Calu3 (cell line): ENCODE measurements around the gene CSMD2. TPM values are rescaled to one million over a fixed set of nuclear protein-coding genes. Genes with fewer than 3 reads are reported as not detected.

Source experiments
- BruUV-seq: library from RNA; stranded (reverse); fragments of 400-500 nt; replicated peaks from 2 replicates; lab custom pipeline; 2021; lab: Mats Ljungman, UMichigan
- CTCF ChIA-PET: fragments of 300-600 bp; sonication (Branson Sonifier 250); formaldehyde crosslinking; loops from one replicate; lab custom pipeline; 2022; ENCODE audit warnings: antibody characterized with exemption; lab: Charles Lee
- DNase-seq: peaks from one replicate; pipeline ENCODE4 v3.0.0; 2022
- H3K27ac Mint-ChIP-seq: one replicate; pipeline ENCODE4 v1.8.0; 2022; ENCODE audit warnings: mixed read lengths; ENCODE audit not compliant: unreplicated experiment
- H3K27me3 Mint-ChIP-seq: one replicate; pipeline ENCODE4 v1.8.0; 2022; ENCODE audit warnings: mixed read lengths; ENCODE audit not compliant: unreplicated experiment
- H3K36me3 Mint-ChIP-seq: one replicate; pipeline ENCODE4 v1.8.0; 2022; ENCODE audit warnings: mild to moderate bottlenecking, moderate library complexity, mixed read lengths; ENCODE audit not compliant: insufficient read depth, unreplicated experiment
- H3K4me1 Mint-ChIP-seq: one replicate; pipeline ENCODE4 v1.8.0; 2022; ENCODE audit warnings: mild to moderate bottlenecking, low read depth, mixed read lengths; ENCODE audit not compliant: unreplicated experiment
- H3K4me3 Mint-ChIP-seq: one replicate; pipeline ENCODE4 v1.8.0; 2022; ENCODE audit warnings: mild to moderate bottlenecking, low read depth, moderate library complexity, mixed read lengths; ENCODE audit not compliant: unreplicated experiment
- H3K9me3 Mint-ChIP-seq: one replicate; pipeline ENCODE4 v1.8.0; 2022; ENCODE audit warnings: low read depth, mixed read lengths; ENCODE audit not compliant: unreplicated experiment
- intact Hi-C: fragments of 100-400 bp; cut with micrococcal nuclease; formaldehyde crosslinking; loops from one replicate; pipeline ENCODE4 v1.10.0; 2022; ENCODE audit not compliant: unreplicated experiment
- total RNA-seq: library from RNA; stranded (reverse); gene quantifications from 2 replicates; pipeline ENCODE4 v1.2.3, GENCODE V29; 2022
- TF ChIP-seq, protein P1 (sequence below): fragments of 200-600 bp; IDR thresholded peaks from one replicate; pipeline ENCODE4 v1.8.0; 2022; ENCODE audit warnings: antibody characterized with exemption; ENCODE audit not compliant: unreplicated experiment

Gene CSMD2
- total RNA-seq, 1 experiment from 2014 or later: not detected

DNA sequence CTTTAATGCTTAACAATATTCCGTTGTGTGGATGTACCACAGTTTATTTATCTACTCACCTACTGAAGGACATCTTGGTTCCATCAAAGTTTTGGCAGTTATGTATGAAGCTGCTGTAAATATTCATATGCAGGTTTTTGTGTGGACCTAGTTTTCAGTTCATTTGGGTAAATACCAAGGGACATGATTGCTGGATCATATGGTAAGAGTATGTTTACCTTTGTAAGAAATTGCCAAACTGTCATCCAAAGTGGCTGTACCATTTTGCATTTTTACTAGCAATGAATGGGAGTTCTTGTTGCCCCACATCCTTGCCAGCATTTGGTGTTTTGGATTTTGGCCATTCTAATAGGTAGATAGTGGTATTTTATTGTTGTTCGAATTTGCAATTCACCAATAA lies 682.6 kb downstream of the CSMD2 start:
- DNase-seq: no peak
- CTCF ChIA-PET: no interaction called here
- H3K27me3 Mint-ChIP-seq: no peaks in the 10 kb centered on the region
- no TSS peak for BruUV-seq
- H3K4me3 Mint-ChIP-seq: no peak overlapping the region
- no peaks in the 10 kb centered on the region for H3K4me1 Mint-ChIP-seq
- H3K27ac Mint-ChIP-seq: no peak overlapping the region
- TF ChIP-seq, protein P1, sequence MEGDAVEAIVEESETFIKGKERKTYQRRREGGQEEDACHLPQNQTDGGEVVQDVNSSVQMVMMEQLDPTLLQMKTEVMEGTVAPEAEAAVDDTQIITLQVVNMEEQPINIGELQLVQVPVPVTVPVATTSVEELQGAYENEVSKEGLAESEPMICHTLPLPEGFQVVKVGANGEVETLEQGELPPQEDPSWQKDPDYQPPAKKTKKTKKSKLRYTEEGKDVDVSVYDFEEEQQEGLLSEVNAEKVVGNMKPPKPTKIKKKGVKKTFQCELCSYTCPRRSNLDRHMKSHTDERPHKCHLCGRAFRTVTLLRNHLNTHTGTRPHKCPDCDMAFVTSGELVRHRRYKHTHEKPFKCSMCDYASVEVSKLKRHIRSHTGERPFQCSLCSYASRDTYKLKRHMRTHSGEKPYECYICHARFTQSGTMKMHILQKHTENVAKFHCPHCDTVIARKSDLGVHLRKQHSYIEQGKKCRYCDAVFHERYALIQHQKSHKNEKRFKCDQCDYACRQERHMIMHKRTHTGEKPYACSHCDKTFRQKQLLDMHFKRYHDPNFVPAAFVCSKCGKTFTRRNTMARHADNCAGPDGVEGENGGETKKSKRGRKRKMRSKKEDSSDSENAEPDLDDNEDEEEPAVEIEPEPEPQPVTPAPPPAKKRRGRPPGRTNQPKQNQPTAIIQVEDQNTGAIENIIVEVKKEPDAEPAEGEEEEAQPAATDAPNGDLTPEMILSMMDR: no peak
- H3K36me3 Mint-ChIP-seq: peaks cover 7% of the 10 kb centered on the region
- H3K9me3 Mint-ChIP-seq: no peaks in the 10 kb centered on the region
- intact Hi-C loops: no loop called here

DNA sequence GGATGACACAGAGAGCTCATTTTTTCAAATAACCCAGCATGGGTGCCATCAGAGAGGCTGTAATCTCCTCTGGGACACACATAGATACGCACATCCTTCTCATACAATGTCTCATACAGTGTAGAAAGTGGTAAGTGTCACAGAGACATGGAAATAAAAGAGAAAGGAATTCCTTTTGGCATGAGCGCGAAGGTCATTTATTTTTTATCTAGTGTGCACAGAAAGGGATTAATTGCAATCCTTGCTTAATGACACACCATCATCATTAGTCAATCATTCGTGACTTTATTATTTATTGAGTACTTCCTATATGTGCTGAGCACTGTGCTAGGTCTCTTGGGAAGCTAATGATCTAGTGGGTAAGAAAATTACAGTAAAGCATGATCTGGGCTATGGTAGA lies 687.6 kb downstream of the CSMD2 start:
- intact Hi-C loops: no loop called here
- Mint-ChIP-seq H3K9me3 (no peaks in the 10 kb centered on the region), H3K27me3 (no peaks in the 10 kb centered on the region), H3K4me1 (peaks cover 13% of the 10 kb centered on the region), H3K4me3 (no peak overlapping the region), H3K27ac (no peak overlapping the region), H3K36me3 (peaks cover 15% of the 10 kb centered on the region)
- CTCF ChIA-PET: no interaction called here
- BruUV-seq: no TSS peak
- no peak for DNase-seq
- TF ChIP-seq, protein P1: no peak

DNA sequence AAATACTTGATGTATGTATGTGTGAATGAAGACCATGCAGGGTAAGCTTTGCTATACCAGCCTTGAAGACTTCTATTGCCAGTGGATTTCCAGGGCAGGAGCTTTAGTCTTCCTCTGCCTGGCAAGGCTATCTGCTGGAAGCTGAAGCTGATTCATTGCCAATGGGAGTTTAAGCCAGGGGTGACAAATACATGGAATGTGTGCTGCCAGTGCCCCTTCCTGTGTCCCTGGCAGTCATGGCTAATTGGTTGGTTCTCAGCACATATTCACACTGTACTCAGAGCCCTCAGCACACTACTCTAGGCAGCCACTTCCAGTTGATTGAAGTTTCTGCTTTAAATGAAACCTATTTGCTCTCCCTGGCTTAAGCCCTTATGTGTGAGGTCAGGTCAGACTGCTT lies 691.1 kb downstream of the CSMD2 start:
- peaks cover 15% of the 10 kb centered on the region for H3K36me3 Mint-ChIP-seq
- H3K9me3 Mint-ChIP-seq: no peaks in the 10 kb centered on the region
- no peak overlapping the region for H3K27ac Mint-ChIP-seq
- H3K4me1 Mint-ChIP-seq: peaks cover 20% of the 10 kb centered on the region
- H3K27me3 Mint-ChIP-seq: peaks cover 5% of the 10 kb centered on the region
- TF ChIP-seq, protein P1: no peak
- intact Hi-C loops: loop anchor here (5.0 kb wide), 4 partner anchors 107 to 377 kb away; no protein-coding TSS in a partner anchor
- DNase-seq: no peak
- BruUV-seq: no TSS peak
- peak overlapping the region; percentile 56 for H3K4me3 Mint-ChIP-seq
- CTCF ChIA-PET: no interaction called here

DNA sequence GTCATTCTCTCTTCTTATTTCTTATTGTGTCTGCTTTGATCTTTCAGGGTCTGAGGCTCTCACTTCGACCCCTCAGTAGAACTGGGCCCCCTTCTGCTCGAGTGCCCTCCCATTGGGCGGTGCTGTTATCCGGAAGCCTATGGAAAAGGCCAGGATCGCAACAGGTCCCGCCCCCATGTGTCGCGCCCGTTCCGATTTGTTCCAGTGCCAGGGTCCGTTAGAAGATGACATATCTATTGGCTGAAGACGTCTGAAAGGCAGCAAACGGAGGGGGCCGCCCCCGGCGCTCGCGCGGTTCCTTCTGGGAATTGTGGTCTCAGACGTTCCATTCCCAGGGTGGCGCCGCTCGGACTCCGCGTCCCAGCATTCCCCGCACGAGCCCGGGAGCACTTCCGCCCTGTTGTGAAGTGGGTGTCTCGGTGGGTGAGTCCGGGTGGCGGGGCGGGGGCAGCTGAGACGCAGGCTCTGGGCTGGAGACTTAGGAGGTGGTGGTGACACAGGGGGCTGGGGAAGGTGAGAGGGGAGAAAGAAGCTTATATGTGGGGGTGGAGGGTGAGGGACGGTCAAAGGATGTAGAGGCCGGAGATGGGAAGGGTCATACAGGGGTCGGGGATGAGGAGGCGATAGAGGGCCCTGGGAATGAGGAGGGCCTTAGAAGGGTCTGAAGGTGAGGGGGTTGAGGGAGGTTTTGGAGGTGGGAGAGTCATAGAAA lies 692.6 kb downstream of the CSMD2 start, which contains the start of gene ZSCAN20:
ZSCAN20 (plus strand) TSS at position 377 of the 712 bp plus-strand sequence. CDS start 6,644 bp downstream, outside the sequence.
- Mint-ChIP-seq H3K9me3 (no peaks in the 10 kb centered on the region), H3K4me3 (peak within 1 kb of the TSS; percentile 56), H3K27ac (peak within 1 kb of the TSS; percentile 25), H3K4me1 (peaks cover 20% of the 10 kb centered on the region), H3K36me3 (peaks cover 14% of the 10 kb centered on the region), H3K27me3 (peaks cover 13% of the 10 kb centered on the region)
- intact Hi-C loops: loop anchor here (5.0 kb wide), 4 partner anchors 105 to 375 kb away; no protein-coding TSS in a partner anchor
- peak; percentile 97 for DNase-seq
- BruUV-seq: no TSS peak
- TF ChIP-seq, protein P1: no peak
- CTCF ChIA-PET: interaction anchor here (0.7 to 1.5 kb wide), 4 partner anchors 95 to 239 kb away, joined by 3 to 9 read pairs (median 4); no protein-coding TSS in a partner anchor
